ENCODE measurements around the gene KLK6.

The KLK6 gene

DNA sequence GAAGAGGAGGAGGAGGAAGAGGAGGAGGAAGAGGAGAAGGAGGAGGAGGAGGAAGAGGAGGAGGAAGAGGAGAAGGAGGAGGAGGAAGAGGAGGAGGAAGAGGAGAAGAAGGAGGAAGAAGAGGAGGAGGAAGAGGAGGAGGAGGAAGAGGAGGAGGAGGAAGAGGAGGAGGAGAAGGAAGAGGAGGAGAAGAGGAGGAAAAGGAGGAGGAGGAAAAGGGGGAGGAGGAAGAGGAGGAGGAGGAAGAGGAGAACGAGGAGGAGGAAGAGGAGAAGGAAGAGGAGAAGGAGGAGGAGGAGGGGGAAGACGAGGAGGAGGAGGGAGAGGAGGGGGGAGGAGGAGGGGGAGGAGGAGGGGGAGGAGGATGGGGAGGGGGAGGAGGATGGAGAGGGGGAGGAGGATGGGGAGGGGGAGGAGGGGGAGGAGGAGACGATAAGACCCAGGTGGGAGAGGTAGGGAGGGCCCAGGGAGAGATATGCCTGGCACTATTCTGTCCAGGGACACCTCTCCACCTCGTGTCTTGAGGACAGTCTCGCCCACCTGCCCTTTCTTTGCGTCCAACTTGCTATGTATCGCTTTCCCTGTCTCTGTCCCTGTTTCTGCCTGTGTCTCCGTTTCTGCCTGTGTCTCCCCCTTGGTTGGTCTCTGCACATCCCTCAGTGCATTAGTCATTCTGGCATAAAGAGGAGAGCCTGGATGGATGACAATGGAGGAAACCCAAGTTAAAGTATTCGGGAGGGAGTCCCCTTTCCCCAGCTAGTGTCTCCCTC, 9.5 kb downstream of the KLK6 start:
- DNase-seq (ENCODE audit: low read depth in 2 of 2, low spot score in 1 of 2), result no peak

DNA sequence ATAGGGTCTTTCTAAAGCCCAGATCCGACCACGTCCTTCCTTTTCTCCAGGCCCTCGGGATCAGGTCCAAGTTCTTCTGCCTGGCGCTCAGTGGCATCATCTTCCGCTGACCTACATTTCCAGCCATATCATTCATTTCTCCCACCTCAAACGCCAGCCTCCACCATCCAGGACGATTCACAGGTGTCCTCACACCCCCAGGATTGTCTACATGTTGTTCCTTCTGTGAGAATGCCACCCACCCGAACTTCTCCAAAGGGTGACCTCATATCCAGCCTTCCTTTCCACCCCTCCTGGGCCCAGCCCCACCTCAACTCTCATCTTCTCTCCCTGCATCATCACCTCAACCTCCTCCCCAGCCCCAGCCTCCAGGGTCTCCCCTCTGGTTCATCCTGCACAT, 11.8 kb downstream of the KLK6 start:
- no peak for DNase-seq (ENCODE audit: low read depth in 2 of 2, low spot score in 1 of 2)

DNA sequence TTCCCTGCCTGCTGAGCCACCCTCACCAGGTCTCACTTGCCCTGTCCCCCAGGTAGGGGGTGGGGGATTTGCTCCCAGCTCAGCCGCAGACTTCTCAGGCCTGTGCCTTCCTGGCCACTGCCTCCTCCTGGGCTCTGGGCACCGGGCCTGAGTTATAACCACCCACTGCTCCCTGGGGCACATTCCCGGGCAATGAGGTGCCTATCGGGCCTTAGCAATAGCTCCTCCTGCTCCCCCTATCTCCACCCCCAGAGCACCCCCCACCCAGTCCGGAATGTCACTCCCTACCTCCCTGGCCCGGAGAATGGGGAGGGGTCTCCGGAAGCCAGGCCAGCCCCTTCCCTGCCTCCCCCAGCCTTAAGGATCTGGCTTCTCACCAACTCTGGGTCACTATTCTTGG, 16.5 kb downstream of the KLK6 start, which contains the start of gene KLK5:
TSS of gene KLK5 (minus strand) at position 129 of the 400 bp plus-strand sequence. CDS start 381 bp downstream, outside the sequence.
- no peak for DNase-seq (ENCODE audit: low read depth in 2 of 2, low spot score in 1 of 2)

DNA sequence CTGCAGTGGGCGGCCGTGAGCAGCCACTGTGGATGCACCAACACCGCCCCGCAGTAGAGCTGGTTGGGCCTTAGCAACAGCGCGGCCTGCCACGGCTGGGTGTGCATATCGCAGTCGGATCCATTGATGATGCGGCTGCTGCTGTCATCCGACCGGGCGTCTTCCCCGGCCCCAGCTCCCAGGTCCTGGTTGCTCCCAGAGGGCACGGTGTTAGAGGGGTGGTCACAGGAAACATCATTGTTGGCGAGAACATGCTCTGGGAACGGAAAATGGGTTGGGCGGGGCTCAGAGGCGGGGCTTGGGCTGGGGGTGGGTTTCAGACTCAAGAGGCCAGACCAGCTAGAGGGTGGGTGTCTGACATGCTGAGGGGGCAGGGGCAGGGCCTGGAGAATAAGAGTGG, 19.5 kb downstream of the KLK6 start:
- DNase-seq (ENCODE audit: low read depth in 2 of 2, low spot score in 1 of 2), result no peak

DNA sequence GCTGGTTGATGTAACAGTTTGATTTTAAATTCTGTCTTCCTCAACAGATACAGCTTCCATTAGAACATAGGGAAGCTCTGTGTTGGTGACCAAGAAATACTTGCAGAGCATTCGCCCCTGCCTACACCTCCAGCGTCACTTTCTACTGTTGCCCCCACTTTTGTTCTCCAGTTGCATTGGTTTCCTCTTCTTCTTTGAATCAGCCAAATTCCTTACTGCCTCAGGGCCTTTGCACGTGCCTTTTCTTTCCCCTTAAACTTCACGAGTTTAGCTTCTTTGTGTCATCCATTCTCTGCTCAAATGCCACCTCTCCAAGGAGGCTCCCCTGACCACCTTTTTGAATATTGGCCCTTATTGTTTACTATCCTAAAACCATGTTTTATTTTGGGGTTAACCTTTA, 22.3 kb downstream of the KLK6 start:
- no peak for DNase-seq (ENCODE audit: low read depth in 2 of 2, low spot score in 1 of 2)

DNA sequence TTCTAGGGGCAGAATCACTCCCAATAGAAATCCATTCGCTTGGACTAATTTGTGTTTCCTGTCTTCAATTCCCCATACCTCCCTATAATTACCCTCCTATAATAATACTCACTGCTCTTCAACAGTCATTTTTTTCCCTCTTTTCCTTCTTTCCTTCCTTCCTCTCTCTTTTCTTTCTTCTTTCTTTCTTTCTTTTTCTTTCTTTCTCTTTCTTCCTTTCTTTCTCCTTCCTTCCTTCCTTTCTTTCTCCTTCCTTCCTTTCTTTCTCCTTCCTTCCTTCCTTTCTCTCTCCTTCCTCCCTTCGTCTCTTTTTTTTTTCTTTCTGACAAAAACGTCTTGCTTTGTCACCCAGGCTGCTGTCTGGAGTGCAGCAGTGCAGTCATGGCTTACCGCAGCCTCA, 24.6 kb downstream of the KLK6 start:
- DNase-seq (ENCODE audit: low read depth in 2 of 2, low spot score in 1 of 2), result no peak

DNA sequence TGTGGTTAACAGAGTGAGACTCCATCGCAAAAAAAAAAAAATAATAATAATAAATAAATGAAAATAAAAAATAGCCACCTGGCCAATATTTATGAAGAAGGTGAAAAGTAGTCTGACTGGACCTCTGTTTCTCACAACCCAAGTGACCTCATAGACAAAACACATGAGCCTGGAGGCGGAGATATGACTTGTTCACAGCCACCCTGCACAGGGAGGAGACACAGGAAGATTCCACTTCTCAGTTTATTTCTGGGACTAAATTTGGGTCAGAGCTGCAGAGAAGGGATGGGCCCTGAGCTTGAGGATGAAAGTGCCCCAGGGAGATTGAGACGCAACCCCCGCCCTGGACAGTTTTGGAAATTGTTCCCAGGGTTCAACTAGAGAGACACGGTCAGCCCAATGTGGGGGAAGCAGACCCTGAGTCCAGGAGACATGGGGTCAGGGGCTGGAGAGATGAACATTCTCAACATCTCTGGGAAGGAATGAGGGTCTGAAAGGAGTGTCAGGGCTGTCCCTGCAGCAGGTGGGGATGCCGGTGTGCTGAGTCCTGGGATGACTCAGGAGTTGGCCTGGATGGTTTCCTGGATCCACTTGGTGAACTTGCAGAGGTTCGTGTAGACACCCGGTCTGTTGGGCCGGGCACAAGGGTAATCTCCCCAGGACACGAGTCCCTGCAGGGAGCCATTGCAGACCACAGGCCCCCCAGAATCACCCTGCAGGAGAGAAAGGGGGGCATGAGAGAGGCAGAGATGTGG, 26.1 kb downstream of the KLK6 start:
- no peak for DNase-seq (ENCODE audit: low read depth in 2 of 2, low spot score in 1 of 2)

DNA sequence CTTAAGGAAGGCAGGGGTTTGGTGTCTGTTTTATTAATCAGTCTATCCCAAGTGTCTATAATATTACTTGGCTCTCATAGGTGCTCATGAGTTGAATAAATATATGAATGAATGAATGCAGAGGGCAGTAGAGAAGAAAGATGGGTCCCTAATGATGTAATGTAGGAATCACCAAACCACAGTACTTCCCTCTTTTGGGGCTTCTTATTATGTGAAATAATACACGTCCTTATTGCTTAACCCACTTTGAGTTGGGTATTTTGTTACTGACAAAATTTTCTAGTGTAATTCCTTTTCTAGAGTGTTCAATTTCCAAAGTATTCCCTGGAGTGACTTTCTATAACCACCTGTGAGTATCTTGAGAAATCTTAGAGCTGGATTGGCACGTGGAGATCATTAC, 29.8 kb downstream of the KLK6 start:
- DNase-seq (ENCODE audit: low read depth in 2 of 2, low spot score in 1 of 2), result no peak

DNA sequence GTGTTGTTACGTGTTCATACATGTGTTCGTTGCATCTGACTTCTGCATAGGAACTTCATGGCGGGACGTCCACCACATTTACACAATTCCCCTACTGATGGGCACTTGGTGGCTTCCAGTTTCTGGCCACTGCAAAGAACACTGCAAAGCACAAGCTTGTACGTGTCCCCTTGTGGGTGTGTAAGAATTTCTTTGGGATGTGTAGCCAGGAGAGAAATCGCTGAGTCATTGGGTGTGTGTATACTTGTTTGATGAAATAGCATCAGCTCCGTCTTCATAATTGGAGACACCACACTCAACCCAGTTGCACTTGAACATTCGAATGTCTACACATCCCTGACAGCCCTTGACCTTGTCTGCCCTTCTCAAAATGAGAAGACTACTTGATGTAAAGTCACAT, 35.8 kb downstream of the KLK6 start:
- no peak for DNase-seq (ENCODE audit: low read depth in 2 of 2, low spot score in 1 of 2)

DNA sequence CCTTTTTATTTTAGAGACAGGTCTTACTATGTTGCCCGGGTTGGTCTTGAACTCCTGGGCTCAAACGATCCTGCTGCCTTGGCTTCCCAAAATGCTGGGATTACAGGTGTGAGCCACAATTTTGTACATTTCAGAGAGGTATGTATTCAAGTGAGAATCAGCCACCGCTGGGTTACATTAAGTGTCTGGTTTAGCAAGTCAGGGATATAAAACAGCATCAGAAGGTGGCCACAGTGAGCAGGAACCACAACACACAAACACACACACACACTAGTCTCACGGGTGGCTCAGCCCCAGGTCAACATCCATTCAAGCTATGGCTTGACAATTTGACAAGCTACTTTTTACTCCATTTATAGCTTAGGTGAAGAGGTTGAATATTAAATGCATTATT, 36.7 kb downstream of the KLK6 start:
- DNase-seq (ENCODE audit: low read depth in 2 of 2, low spot score in 1 of 2), result no peak

DNA sequence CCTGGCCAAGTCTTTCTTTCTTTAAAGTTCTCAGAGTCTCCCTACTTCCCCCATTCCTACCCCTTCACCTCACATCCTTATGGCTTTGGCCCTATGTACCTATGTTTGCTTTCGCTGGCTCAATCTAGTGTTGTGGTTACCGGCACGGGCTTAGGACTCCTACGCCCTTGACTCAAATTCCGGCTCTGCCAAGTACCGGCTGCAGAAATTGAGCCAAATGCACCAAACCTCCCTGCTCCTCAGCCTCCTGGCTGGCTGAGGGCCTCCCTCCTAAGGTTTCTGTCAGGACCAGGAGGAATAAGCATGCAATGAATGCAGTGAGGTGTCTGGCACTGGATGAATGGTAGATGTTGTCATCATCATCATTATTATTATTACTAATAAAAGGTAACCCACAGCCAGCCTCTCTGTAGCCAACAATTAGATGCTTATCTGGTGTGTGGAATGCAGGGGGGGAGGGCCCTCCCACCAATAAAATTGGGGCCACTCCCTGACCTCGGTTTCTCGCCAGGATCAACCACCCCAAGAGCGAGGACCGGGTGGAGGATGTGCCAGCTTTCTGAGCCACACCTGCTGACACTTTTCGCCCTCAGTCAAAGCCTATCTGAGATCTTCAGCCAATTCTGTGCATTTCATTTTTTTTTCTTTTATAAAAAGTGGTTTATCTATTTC, 37.2 kb downstream of the KLK6 start:
- no peak for DNase-seq (ENCODE audit: low read depth in 2 of 2, low spot score in 1 of 2)

DNA sequence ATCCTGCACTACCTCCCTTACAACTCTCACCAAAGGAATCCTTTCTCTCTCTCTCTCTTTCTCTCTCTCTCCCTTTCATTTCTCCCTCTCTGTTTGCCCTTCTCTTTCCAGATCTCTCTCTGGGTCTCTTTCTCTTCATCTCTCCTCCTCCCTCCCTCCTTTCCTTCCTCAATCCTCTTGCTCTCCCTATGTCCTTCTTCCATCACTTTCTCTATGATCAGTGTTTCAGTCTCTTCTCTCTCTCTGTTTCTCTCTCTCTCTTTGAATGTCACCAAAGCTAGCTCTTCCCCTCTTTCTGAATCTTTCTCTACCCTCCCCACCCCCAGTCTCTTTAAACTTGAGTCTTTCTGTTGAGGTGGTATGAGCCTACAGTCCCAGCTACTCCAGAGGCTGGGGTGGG, 38.4 kb downstream of the KLK6 start:
- DNase-seq (ENCODE audit: low read depth in 2 of 2, low spot score in 1 of 2), result no peak

DNA sequence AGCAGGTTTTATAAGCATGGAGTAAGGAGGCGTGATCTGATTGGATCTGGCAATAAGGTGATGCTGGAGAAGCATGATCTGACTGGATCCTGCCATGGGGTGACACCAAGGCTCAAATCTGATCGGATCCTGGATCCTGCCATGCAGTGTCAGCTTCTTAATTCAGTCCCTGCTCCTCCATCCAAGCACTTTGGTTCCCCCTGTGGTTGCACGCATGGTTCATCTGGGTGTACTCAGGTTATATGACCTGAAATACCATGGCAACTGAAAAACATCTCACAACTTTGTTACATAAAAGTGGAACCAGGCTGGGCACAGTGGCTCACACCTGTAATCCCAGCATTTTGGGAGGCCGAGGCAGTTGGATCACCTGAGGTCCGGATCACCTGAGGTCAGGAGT, 40.6 kb downstream of the KLK6 start:
- DNase-seq (ENCODE audit: low read depth in 2 of 2, low spot score in 1 of 2), result no peak

DNA sequence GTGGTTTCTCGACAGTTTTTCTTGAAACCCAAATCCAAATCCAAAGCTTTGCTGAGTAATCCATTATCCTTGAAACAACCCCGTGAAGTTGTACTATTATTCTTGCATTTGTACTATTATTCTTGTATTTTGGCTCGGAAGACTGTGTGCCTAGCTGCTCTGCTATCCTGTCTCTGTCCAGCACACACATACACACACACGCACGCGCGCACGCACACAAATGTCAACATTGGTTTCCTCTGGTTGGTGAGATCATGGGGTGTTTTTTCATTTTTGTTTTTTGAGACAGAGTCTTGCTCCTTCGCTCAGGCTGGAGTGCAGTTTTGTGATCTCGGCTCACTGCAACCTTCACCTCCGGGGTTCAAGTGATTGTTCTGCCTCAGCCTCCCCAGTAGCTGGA, 43.2 kb downstream of the KLK6 start:
- DNase-seq (ENCODE audit: low read depth in 2 of 2, low spot score in 1 of 2), result no peak

DNA sequence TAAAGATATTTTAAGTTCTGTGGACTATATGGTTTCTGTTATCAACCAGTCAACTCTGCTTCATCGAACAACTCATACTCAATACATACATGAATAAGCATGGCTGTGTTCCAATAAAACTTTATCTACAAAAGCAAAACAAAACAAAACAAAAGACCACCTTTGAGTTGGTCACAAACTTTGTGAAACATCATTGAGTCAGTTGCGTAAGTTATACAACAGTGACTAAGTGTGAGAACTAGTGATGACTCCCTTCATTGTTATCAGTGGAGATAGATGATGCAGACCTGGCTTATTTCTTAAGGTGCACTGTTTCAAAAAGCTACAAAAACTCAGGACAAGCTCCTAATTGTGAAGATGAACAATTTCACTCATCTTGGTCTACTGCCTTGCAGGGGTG, 43.7 kb downstream of the KLK6 start:
- no peak for DNase-seq (ENCODE audit: low read depth in 2 of 2, low spot score in 1 of 2)

DNA sequence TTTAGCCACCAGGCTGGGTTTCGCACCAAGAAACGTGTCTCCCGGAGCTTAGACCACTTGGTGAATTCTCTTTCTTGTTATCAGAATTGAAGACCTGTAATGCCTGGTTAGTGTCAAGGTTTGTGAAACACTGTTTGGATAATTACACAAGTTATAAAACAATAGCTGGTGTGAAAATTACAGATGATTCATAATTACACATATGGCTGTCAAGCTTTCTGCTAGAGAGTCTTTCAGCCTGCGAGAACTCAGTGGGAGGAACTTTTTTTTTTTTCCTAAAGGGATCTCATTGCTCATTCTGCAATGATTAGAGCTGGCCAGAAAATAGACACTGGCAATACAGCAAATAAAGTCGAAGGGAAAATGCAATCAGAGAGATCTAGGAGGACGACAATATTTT, 44.8 kb downstream of the KLK6 start:
- no peak for DNase-seq (ENCODE audit: low read depth in 2 of 2, low spot score in 1 of 2)

DNA sequence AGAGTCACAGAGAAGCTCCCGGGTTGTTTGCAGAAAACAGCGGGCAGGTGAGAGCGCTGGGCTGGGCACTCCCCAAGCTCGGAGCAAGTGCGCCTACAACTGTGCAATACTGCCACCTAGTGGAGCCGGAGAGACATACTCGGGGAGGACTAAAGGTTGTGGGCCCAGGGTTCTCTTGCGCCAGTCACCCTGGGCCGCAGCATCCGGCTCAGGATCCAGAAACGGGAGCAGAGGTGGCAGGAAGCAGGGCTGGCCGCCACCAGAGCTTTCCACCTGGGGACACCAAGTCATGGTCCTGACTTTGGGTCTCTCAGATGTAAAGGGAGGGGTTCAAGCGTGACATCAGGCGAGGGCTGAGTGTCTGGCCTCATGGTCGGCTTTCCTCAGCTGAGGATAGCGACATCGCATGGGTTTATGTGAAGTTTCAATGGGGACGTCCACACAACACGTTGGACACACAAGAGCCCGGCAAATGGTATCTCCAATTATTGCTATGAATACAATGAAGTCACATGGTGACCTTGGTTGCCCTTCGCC, 47.0 kb downstream of the KLK6 start:
- peak; percentile 30 to 53 for DNase-seq (ENCODE audit: low read depth in 2 of 2, low spot score in 1 of 2)

DNA sequence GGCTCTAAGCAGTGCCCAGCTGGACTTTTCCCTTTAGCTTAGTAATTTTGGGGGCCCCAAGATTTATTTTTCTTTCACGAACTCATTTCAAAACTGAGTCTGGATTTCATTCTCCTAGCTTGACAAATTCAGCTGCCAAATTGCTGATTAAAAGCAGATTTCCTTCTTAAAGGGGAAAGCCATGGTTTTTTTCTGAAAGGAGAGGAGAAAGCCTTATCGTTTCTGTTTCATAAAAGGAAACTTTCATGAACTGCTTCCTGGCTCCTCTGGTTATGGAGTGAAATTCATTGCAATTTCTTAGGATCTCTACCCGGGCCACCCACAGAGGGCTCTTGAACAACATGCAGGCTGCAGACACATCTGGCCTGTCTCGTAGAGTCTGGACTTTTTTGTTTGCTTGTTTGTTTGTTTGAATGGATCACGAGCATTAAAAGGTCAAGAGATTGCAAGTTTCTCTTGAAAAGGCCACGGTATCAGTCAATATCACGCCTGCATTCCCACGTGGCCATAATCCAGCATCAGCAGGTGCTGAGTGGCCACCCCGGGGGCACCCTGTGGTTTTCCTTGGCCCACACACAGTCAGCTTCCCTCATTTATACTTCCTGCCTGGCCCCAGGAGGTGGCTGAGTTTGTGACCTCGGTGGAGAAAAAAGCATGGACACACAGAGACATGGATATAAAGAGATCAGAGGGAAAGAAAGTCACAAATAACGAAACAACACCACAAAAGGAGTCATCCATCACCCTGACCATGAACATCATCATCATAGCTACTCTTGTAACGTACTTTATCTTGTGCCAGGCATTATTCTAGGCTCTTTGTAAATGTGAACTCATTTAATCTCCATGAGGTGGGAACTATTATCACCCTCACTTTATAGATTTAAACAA, 47.7 kb downstream of the KLK6 start:
- DNase-seq (ENCODE audit: low read depth in 2 of 2, low spot score in 1 of 2), result no peak

DNA sequence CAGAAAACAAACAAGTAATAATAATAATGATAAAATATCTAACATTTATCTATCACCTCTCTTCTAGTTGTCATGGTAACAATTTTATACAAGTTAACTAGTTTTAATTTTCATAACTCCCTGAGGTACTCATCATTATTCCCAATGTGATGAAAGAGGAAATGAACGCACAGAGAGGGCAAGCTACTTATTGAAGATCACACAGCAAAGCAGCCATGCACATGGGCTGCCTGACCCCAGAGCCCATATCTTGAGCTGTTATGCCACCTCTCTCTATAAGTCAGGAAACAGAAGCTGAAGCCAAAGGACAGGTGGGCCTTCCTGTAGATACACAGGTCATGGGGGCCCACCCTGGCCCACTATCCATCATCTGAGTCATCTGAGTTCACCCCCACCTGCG, 53.3 kb downstream of the KLK6 start:
- no peak for DNase-seq (ENCODE audit: low read depth in 2 of 2, low spot score in 1 of 2)

DNA sequence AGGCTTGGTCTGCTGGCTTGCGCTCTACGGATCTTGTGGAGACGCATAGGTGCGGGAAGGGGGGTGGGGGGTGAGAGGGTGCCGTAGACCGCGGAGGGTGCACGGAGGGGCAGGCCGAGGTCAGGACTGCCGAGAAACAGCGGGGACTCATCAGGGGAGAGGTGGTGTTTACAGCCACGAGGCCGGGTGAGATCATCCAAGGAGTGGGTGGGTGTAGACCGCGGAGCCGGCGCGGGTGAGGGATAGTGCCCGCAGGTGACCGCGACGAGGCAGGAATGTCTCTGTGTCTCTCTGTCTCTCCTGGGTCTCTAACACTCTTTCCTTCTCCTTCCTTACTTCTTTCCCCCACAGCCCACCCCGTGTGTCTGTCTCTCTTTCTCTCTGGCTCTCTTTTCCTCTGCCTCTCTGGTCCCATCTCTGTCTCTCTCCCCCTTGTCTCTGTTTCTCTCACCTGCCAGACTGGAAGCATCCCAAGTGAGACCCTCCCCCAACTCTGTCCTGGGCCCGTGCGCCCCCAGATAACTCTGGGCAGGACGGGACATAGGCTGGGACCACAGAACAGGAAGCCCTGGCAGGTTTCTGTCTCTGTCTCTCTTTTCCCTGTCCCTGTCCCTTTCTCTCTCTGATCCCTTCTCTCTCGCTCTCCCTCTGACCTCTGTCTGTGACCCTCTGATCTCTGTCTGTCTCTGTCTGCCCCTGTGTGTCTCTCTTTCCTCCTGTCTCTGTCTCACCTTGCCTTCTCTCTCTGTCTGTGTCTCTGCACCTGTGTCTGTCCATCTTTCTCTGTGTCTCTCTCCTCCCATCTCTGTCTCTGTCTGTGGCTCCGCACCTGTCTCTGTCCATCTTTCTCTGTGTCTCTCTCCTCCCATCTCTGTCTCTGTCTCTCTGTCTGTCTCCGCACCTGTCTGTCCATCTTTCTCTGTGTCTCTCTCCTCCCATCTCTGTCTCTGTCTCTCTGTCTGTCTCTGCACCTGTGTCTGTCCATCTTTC, 56.4 kb downstream of the KLK6 start:
- no peak for DNase-seq (ENCODE audit: low read depth in 2 of 2, low spot score in 1 of 2)
